ENCODE data around the gene KIF26B.
A peak's percentile ranks its signal among the peaks of the same experiment; 100 is the strongest.
"Not testable (repeated sequence)": the region's sequence is repeated elsewhere in the genome, so short reads cannot be mapped to it uniquely, and the experiment has no call there.

Gene KIF26B

DNA sequence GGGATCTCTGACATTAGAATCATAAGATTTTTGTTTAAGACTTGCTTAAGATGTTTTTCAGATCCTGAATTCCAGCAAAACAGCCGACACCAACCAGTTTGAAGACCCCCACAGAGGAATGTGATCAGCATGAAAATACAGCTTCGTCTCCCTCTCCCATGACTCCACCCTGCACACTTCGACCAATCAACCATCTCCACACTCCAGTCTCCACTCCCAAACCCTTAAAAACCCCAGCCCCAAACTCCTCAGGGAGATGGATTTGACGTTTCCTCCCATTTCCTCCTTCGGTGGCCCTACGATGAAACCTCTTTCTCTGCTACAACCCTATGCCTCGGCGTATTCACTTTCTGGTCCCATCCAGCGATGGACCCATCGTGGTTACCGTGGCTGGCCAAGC lies 30.1 kb upstream of the KIF26B start:
- no peaks in the 10 kb centered on the region for H3K4me1 Mint-ChIP-seq
- no peak overlapping the region for H3K27ac Mint-ChIP-seq
- peaks cover 10% of the 10 kb centered on the region in 2 donors for H3K27me3 Mint-ChIP-seq
- H3K9me3 Mint-ChIP-seq = no peaks in the 10 kb centered on the region
- peaks cover 1 to 13% of the 10 kb centered on the region in 2 donors for H3K36me3 Mint-ChIP-seq
- DNase-seq (no peak), ATAC-seq (replicated peaks) (no peak)
- H3K4me3 Mint-ChIP-seq = no peak overlapping the region

DNA sequence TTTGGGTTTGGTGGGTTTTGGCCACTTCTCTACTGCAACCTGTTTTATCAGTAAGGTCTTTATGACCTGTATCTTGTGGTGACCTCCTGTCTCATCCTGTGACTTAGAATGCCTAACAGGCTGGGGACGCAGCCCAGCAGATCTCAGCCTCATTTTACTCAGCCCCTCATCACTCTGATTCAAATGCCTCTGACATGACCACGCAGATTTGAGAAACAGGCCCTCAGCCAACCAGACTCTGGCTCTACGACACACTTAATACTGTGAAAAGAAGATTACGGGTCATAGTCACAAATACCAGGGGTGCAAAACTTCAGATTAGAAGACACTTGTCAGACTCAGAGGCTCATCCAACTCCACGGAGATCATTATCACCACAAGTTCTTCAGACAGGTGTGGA lies 28.3 kb upstream of the KIF26B start:
- Mint-ChIP-seq H3K9me3 (no peaks in the 10 kb centered on the region), H3K27me3 (peaks cover 20 to 22% of the 10 kb centered on the region in 2 donors), H3K4me3 (no peak overlapping the region), H3K4me1 (no peaks in the 10 kb centered on the region), H3K27ac (no peak overlapping the region), H3K36me3 (peaks cover 1 to 13% of the 10 kb centered on the region in 2 donors)
- ATAC-seq (replicated peaks) (no peak), DNase-seq (no peak)

DNA sequence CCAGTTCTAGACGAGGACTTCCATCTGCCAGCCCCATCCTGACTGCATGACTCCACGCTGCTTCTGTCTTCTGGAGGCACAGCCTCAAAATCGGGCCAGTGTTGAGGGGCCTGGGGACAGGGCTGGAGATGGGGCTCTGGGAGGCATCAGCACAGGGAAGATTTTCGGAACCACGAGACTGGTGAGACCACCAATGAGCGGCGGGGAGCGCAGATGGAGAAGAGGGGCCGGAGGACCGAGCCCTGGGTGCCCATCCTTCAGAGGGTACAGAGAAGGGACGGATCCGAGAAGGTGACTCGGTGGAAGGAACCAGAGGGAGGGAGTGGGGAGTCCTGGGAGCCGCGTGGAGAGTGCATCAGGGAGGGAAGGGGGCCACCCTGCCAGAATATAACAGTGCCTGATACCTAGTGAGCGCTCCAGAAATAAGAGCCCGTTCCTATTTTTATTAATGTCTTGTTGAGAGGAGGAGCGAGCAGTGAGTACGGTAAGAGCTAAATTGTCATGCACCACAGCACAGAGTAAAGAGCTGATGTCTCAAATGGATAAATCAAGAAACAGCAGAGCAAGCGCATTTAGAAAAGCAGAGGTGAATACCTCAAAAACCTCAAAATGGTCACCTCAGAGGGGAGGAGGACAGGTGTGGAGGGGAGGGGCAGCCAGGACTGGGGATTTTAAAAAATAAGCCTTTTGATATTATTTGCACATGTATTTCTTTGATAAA lies 26.2 kb upstream of the KIF26B start:
- Mint-ChIP-seq H3K4me3 (no peak overlapping the region), H3K4me1 (no peaks in the 10 kb centered on the region), H3K27me3 (peaks cover 33 to 34% of the 10 kb centered on the region in 2 donors), H3K36me3 (peaks cover 1 to 10% of the 10 kb centered on the region in 2 donors), H3K27ac (no peak overlapping the region), H3K9me3 (no peaks in the 10 kb centered on the region)
- no peak for DNase-seq
- no peak for ATAC-seq (replicated peaks)

DNA sequence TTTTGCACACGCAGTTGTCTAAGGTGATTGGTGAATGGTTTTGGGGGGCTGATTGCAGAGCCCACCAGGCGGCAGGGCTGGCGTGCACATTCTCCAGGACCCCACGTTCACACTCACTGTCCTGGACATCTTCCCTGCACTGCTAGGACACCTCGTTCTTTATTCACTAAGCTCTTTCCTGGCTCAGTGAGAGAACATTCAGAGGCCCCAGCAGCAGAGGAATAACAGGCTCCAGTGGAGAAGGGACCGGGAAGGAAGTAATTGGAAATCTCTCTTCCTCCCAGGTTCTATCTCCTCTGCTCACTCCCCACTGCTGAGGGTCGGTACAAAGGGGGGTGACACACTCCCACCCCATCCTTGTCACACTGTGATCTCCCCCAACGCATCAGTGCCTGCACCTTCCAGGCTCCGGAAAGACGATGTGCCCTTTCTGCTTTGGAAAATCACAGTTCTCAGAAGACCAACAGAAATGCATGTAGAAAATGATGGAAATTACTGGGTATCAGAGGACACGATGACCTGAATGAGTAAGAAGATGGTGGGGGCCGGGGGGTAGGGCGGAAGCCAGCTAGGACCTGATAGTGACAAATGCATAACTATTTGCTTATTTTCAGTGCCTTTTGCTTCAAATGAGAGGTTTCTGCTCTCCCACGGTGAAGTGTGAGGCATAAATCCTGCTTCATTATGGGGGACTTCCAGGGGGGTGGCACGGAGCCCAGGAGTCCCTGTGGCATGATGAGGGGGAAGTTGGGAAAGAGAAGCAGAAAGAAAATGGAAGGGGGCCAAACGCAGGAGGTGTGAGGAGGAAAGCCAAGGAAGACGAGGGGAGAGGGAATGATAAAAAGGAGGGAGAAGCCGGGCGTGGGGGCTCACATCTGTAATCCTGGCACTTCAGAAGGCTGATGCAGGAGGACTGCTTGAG lies 25.2 kb upstream of the KIF26B start:
- Mint-ChIP-seq H3K36me3 (peaks cover 1 to 7% of the 10 kb centered on the region in 2 donors), H3K4me1 (no peaks in the 10 kb centered on the region), H3K27ac (no peak overlapping the region), H3K9me3 (no peaks in the 10 kb centered on the region), H3K27me3 (peaks cover 38 to 40% of the 10 kb centered on the region in 2 donors), H3K4me3 (no peak overlapping the region)
- no peak for DNase-seq
- ATAC-seq (replicated peaks) = no peak

DNA sequence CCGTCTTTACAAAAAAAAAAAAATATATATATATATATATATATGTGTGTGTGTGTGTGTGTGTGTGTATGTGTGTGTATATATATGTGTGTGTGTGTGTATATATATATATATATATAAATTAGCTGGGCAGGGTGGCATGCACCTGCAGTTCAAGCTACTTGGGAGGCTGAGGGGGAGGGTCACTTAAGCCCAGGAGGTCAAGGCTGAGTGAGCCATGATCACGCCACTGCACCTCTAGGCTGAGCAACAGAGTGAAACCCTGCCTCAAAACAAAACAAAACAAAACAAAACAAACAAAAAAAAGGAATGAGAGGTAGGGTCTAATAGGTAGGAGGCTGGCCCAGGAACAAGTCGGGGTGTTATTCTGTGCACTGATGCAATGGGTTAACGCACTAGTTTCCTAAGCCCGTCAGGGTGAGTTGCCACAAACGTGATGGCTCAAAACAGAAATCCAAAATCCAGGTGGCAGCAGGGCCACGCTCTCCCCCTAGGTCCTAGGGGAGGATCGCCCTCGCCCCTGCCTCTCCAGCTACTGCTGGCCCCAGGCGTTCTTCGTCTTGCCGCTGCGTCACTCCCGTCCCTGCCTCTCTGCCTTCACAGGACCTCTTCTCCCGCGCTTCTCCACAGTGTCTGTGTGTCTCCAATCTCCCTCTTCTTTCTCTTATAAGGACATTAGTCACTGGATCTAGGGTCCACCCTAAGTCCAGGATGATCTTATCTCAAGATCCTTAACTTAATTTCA lies 24.3 kb upstream of the KIF26B start:
- H3K9me3 Mint-ChIP-seq; H3K4me1 Mint-ChIP-seq; H3K4me3 Mint-ChIP-seq; ATAC-seq (replicated peaks); H3K27ac Mint-ChIP-seq; H3K36me3 Mint-ChIP-seq; DNase-seq: not testable (repeated sequence)
- peaks cover 39 to 42% of the 10 kb centered on the region in 2 donors for H3K27me3 Mint-ChIP-seq

DNA sequence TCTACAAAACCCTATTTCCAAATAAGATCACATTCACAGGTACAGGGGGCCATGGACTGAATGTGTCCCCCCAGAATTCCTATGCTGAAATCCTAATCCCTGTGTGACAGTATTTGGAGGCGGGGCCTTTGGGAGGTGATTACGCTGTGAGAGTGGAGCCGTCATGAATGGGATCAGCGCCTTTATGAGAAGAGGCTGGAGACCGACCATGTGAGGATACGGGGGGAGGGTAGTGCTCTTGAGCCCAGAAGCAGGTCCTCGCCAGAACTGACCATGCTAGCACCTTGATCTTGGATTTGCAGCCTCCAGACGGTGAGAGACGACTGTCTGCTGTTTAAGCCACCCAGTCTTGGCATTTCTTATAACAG lies 23.8 kb upstream of the KIF26B start:
- ATAC-seq (replicated peaks) (no peak), DNase-seq (no peak)
- no peak overlapping the region for H3K4me3 Mint-ChIP-seq
- H3K9me3 Mint-ChIP-seq = no peaks in the 10 kb centered on the region
- no peaks in the 10 kb centered on the region for H3K36me3 Mint-ChIP-seq
- H3K27ac Mint-ChIP-seq = no peak overlapping the region
- H3K27me3 Mint-ChIP-seq = peaks cover 39 to 42% of the 10 kb centered on the region in 2 donors
- H3K4me1 Mint-ChIP-seq = no peaks in the 10 kb centered on the region

DNA sequence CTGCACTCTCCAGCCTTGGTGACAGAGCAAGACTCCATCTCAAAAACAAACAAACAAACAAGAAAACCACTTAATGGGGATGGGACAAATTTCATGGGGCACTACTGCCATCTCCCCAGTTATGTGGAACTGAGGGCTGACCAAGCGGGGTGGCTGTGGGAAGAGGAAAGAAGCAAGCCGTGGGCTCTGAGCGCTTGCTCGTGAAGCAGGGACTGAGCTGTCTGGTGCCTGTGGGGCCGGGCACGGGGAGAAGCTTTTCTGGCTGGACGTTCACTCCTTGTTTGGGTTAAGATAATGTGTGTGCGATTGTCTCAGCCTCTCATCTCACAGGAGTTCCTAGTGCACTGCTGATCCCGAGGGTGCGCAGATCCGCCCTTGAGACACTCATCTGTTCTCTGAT lies 22.0 kb upstream of the KIF26B start:
- DNase-seq (no peak), ATAC-seq (replicated peaks) (no peak)
- no peak overlapping the region for H3K27ac Mint-ChIP-seq
- no peaks in the 10 kb centered on the region for H3K9me3 Mint-ChIP-seq
- H3K27me3 Mint-ChIP-seq = peaks cover 47 to 48% of the 10 kb centered on the region in 2 donors
- no peak overlapping the region for H3K4me3 Mint-ChIP-seq
- H3K4me1 Mint-ChIP-seq = no peaks in the 10 kb centered on the region
- H3K36me3 Mint-ChIP-seq = no peaks in the 10 kb centered on the region

DNA sequence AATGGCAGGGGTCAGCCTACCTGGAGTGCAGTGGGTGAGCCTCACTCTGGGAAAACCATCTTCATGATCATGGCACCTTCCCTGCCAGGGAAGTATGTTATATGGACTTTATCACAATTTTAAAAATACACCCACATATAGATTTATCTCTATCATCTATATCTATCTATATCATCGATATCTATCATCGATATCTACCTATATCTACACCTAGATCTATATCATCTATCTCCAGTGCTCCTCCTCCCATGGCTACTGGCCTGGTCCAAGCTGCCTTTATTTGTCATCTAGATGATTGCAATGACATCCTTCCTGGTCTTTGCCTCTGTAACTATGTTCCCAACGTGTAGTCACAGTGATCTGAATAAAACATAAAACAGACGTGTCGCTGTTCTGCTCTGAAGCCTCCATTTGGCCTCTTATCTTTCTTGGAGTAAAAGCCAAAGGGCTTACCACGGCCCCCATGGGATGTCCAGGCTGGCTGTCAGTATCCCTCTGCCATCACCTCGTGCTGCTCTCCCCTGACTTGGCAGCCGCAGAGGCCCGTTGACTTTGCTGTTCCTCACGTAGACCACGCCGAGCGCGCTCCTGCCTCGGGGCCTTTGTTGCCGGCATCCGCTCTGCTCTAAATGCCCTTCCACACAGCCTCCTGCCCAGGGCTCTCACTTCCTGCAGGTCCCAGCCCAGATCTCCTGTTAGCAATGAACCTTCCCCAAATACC lies 20.6 kb upstream of the KIF26B start:
- ATAC-seq (replicated peaks) (no peak), DNase-seq (no peak)
- H3K4me3 Mint-ChIP-seq = no peak overlapping the region
- H3K27me3 Mint-ChIP-seq = peaks cover 40 to 47% of the 10 kb centered on the region in 2 donors
- no peaks in the 10 kb centered on the region for H3K4me1 Mint-ChIP-seq
- no peaks in the 10 kb centered on the region for H3K9me3 Mint-ChIP-seq
- no peak overlapping the region for H3K27ac Mint-ChIP-seq
- no peaks in the 10 kb centered on the region for H3K36me3 Mint-ChIP-seq

DNA sequence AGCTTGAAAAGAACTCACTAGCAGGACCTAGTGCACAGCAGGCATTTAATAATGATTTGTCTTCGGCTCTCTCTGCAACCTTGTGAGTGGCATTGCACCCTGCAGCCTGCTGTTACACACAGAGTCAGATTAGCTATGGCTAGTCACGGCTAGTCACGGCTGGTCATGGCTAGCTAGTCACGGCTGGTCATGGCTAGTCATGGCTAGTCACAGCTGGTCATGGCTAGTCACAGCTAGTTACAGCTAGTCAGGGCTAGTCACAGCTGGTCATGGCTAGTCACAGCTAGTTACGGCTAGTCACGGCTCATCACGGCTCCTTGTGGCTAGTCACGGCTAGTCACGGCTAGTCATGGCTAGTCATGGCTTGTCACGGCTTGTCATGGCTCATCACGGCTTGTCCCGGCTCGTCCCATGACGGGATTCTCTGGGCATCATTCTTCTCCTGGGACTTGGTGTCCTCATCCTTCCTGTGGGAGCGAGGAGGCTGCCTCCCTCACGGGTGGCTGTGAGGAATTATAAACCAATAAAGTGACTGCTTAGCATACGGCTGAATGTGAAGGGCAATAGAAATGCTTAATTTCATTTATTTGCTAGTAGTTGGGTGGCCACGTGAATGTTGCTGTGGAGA lies 12.5 kb upstream of the KIF26B start:
- H3K9me3 Mint-ChIP-seq = peaks cover 0 to 2% of the 10 kb centered on the region in 2 donors
- no peaks in the 10 kb centered on the region for H3K36me3 Mint-ChIP-seq
- no peaks in the 10 kb centered on the region for H3K4me1 Mint-ChIP-seq
- H3K27ac Mint-ChIP-seq = no peak overlapping the region
- H3K27me3 Mint-ChIP-seq = peaks cover 8 to 23% of the 10 kb centered on the region in 2 donors
- ATAC-seq (replicated peaks) (no peak), DNase-seq (no peak)
- no peak overlapping the region for H3K4me3 Mint-ChIP-seq

DNA sequence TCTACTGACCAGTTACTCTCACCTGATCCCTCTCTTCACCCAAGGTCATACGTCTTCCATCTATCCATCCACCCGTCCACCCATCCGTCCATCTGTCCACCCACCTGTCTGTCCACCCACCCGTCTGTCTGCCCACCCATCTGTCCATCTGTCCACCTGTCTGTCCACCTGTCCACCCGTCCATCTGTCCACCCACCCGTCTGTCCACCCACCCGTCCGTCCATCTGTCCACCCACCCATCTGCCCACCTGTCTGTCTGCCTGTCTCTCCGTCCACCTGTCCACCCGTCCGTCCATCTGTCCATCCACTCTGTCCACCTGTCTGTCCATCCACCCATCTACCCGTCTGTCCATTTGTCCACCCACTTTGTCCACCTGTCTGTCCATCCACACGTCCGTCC lies 11.8 kb upstream of the KIF26B start:
- no peaks in the 10 kb centered on the region for H3K36me3 Mint-ChIP-seq
- peaks cover 7 to 18% of the 10 kb centered on the region in 2 donors for H3K27me3 Mint-ChIP-seq
- H3K9me3 Mint-ChIP-seq = peaks cover 0 to 2% of the 10 kb centered on the region in 2 donors
- H3K27ac Mint-ChIP-seq = peak overlapping the region; percentile 28
- no peaks in the 10 kb centered on the region for H3K4me1 Mint-ChIP-seq
- ATAC-seq (replicated peaks) (no peak), DNase-seq (no peak)
- no peak overlapping the region for H3K4me3 Mint-ChIP-seq

DNA sequence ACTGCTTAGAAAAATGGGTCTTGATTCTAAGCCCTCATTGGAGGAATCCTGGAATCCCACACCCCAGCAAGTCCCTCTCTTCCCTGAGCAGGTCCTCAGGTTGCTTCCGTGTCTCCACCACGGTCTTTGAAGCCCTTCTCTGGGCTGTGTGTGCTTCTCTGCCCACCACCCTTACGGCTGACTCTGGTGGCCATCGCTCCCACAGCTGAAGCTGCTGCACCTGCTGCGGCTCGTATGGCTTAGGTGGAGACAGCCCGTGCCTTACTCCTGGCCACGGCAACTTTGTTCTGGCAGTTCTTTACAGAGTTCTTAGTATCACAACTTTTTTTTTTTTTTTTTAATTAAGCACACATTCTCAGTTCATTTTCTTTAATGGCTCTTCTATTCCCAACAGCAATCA lies 10.9 kb upstream of the KIF26B start:
- DNase-seq = no peak
- Mint-ChIP-seq H3K4me1 (no peaks in the 10 kb centered on the region), H3K27me3 (peaks cover 12 to 21% of the 10 kb centered on the region in 2 donors), H3K36me3 (no peaks in the 10 kb centered on the region), H3K9me3 (peaks cover 0 to 2% of the 10 kb centered on the region in 2 donors), H3K27ac (no peak overlapping the region), H3K4me3 (no peak overlapping the region)
- no peak for ATAC-seq (replicated peaks)

DNA sequence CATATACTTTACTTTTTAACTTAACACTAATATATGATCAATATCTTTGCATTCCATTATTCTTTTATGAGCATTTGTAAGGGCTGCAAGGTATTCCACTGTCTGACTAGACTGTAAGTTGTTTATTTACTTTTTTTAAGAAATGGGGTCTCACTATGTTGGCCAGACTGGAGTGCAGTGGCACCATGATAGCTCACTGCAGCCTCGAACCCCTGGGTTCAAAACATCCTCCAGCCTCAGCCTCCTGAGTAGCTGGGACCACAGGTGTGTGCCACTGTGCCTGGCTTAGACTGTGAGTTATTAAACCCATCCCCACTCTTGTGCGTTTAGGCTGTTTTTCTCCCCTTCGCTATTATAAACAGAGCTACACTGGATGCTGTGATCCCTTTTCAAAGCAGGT lies 6.7 kb upstream of the KIF26B start:
- Mint-ChIP-seq H3K27me3 (peaks cover 31 to 51% of the 10 kb centered on the region in 2 donors), H3K4me1 (peaks cover under 1 to 3% of the 10 kb centered on the region in 2 donors), H3K27ac (no peak overlapping the region), H3K4me3 (no peak overlapping the region), H3K36me3 (no peaks in the 10 kb centered on the region), H3K9me3 (peaks cover 0 to 2% of the 10 kb centered on the region in 2 donors)
- DNase-seq (no peak), ATAC-seq (replicated peaks) (no peak)

DNA sequence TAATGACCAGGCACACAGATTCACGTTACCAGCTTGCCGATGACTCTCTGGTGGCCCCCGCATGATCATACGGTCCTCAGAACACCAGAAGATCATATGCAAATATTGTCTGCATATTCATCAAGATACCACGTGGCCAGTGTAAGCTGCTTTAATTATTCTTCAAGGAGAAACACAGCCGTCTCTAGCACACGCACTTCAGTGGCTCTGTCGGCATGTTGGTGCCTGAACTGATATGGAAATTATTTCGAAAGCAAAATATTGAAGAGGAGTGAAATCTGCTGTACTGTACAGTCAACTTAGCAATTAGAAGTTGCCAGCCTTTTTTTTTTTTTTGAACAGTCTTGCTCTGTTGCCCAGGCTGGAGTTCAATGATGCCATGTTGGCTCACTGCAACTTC lies 5.9 kb upstream of the KIF26B start:
- Mint-ChIP-seq H3K4me3 (no peak overlapping the region), H3K27me3 (peaks cover 34 to 59% of the 10 kb centered on the region in 2 donors), H3K36me3 (no peaks in the 10 kb centered on the region), H3K9me3 (peaks cover 0 to 2% of the 10 kb centered on the region in 2 donors), H3K27ac (no peak overlapping the region), H3K4me1 (peaks cover 5 to 11% of the 10 kb centered on the region in 2 donors)
- no peak for ATAC-seq (replicated peaks)
- DNase-seq = no peak

Data from stimulated activated naive B cell treated with anti-CD40 and anti-IgM and Interleukin-4, amounts not matched to agents 10 μg/mL and 1 μg/mL and 100 μg/mL, for 72 hours (primary cell).